Measurements from ENCODE around the gene TEX35.
"Not testable (repeated sequence)": the region's sequence is repeated elsewhere in the genome, so short reads cannot be mapped to it uniquely, and the experiment has no call there.

Gene TEX35

GRCh38 chr1:178551940-178552339 is 39.0 kb downstream of the TEX35 start:
- TF ChIP-seq MAX (IDR thresholded peaks at IDR 0.05; ENCODE audit: low read depth, low read length) (no peak), MYC (IDR thresholded peaks at IDR 0.05; ENCODE audit: low read depth, low read length) (no peak), POLR2A (IDR thresholded peaks at IDR 0.05; ENCODE audit: extremely low read depth, insufficient read length) (no peak), CTCF (IDR thresholded peaks at IDR 0.05; ENCODE audit: low read depth, low read length) (no peak)
- DNase-seq (ENCODE audit: low read depth), result no peak
- no peak overlapping the region for H3K4me3 ChIP-seq (ENCODE audit: low read depth, low read length)

- H3K4me3 ChIP-seq (ENCODE audit: low read depth, low read length), result no peak overlapping the region
- no peak for TF ChIP-seq MAX (IDR thresholded peaks at IDR 0.05; ENCODE audit: low read depth, low read length)
- no peak for TF ChIP-seq CTCF (IDR thresholded peaks at IDR 0.05; ENCODE audit: low read depth, low read length)
- TF ChIP-seq POLR2A (IDR thresholded peaks at IDR 0.05; ENCODE audit: extremely low read depth, insufficient read length), result no peak
- TF ChIP-seq MYC (IDR thresholded peaks at IDR 0.05; ENCODE audit: low read depth, low read length), result no peak
- DNase-seq (ENCODE audit: low read depth), result no peak
Measured at GRCh38 chr1:178552856-178553255, 39.9 kb downstream of the TEX35 start.

GRCh38 chr1:178554351-178554750 is 41.4 kb downstream of the TEX35 start:
- not testable (repeated sequence) for H3K4me3 ChIP-seq (ENCODE audit: low read depth, low read length); DNase-seq (ENCODE audit: low read depth)

GRCh38 chr1:178555613-178556012 is 42.7 kb downstream of the TEX35 start:
- not testable (repeated sequence) for DNase-seq (ENCODE audit: low read depth)

GRCh38 chr1:178558816-178559215 is 45.9 kb downstream of the TEX35 start:
- DNase-seq (ENCODE audit: low read depth); H3K4me3 ChIP-seq (ENCODE audit: low read depth, low read length): not testable (repeated sequence)

More at GRCh38 chr1:178555613-178556012, 42.7 kb downstream of the TEX35 start:
- H3K4me3 ChIP-seq (ENCODE audit: low read depth, low read length), result not testable (repeated sequence)

- H3K4me3 ChIP-seq (ENCODE audit: low read depth, low read length), result no peak overlapping the region
- TF ChIP-seq MYC (IDR thresholded peaks at IDR 0.05; ENCODE audit: low read depth, low read length) (no peak), MAX (IDR thresholded peaks at IDR 0.05; ENCODE audit: low read depth, low read length) (no peak), CTCF (IDR thresholded peaks at IDR 0.05; ENCODE audit: low read depth, low read length) (no peak), POLR2A (IDR thresholded peaks at IDR 0.05; ENCODE audit: extremely low read depth, insufficient read length) (no peak)
- no peak for DNase-seq (ENCODE audit: low read depth)
Measured at GRCh38 chr1:178560871-178561376, 48.0 kb downstream of the TEX35 start.

GRCh38 chr1:178563099-178563820 is 50.4 kb downstream of the TEX35 start:
- H3K4me3 ChIP-seq (ENCODE audit: low read depth, low read length), result no peak overlapping the region
- TF ChIP-seq CTCF (IDR thresholded peaks at IDR 0.05; ENCODE audit: low read depth, low read length) (no peak), MAX (IDR thresholded peaks at IDR 0.05; ENCODE audit: low read depth, low read length) (no peak), MYC (IDR thresholded peaks at IDR 0.05; ENCODE audit: low read depth, low read length) (no peak), POLR2A (IDR thresholded peaks at IDR 0.05; ENCODE audit: extremely low read depth, insufficient read length) (no peak)
- no peak for DNase-seq (ENCODE audit: low read depth)
